Pulmonary artery endothelial cell (primary cell): Measurements from ENCODE around the gene FHL5. TPM values are rescaled to one million over a fixed set of nuclear protein-coding genes. Genes with fewer than 3 reads are reported as not detected.
"Not testable (repeated sequence)": the region's sequence is repeated elsewhere in the genome, so short reads cannot be mapped to it uniquely, and the experiment has no call there.

Source experiments
- DNase-seq: peaks from one replicate; pipeline ENCODE4 v3.0.0-alpha.2; 2011; ENCODE audit warnings: low read depth, low spot score
- total RNA-seq: library from RNA; depleted of rRNA; stranded (reverse); fragments of >200 nt; gene quantifications from 2 replicates; pipeline ENCODE4 v1.2.3, GENCODE V29; 2014

FHL5 gene
- total RNA-seq, result not detected in 2 replicates

- DNase-seq, result no peak
Observed at GRCh38 chr6:96562886-96563285, at the start of gene FHL5. Gene FHL5 (plus strand): TSS chr6:96563128. CDS start chr6:96603614, 40,486 bp downstream.

- no peak for DNase-seq
Observed at GRCh38 chr6:96520171-96521115, 42.5 kb upstream of the FHL5 start.

- no peak for DNase-seq
Observed at GRCh38 chr6:96521306-96521643, 41.7 kb upstream of the FHL5 start.

- peak; percentile 85 for DNase-seq
Observed at GRCh38 chr6:96521644-96522464, 41.1 kb upstream of the FHL5 start, which contains the start of gene UFL1. Gene UFL1 (plus strand): TSS chr6:96521806. CDS start chr6:96521874, 68 bp downstream.

GRCh38 chr6:96522465-96523009 lies 40.4 kb upstream of the FHL5 start:
- DNase-seq, result no peak

GRCh38 chr6:96528193-96528592 lies 34.7 kb upstream of the FHL5 start:
- no peak for DNase-seq

- no peak for DNase-seq
Observed at GRCh38 chr6:96532399-96532798, 30.5 kb upstream of the FHL5 start.

GRCh38 chr6:96537726-96538125 lies 25.2 kb upstream of the FHL5 start:
- no peak for DNase-seq

GRCh38 chr6:96542702-96543101 lies 20.2 kb upstream of the FHL5 start:
- DNase-seq, result no peak

- DNase-seq, result no peak
Observed at GRCh38 chr6:96545882-96546281, 17.0 kb upstream of the FHL5 start.

- no peak for DNase-seq
Observed at GRCh38 chr6:96547654-96548053, 15.3 kb upstream of the FHL5 start.

GRCh38 chr6:96554558-96554957 lies 8.4 kb upstream of the FHL5 start:
- DNase-seq, result no peak

GRCh38 chr6:96559740-96560139 lies 3.2 kb upstream of the FHL5 start:
- DNase-seq, result not testable (repeated sequence)

- no peak for DNase-seq
Observed at GRCh38 chr6:96563853-96564252, 925 bp downstream of the FHL5 start.

GRCh38 chr6:96570053-96570452 lies 7.1 kb downstream of the FHL5 start:
- no peak for DNase-seq

GRCh38 chr6:96571551-96571950 lies 8.6 kb downstream of the FHL5 start:
- no peak for DNase-seq

- no peak for DNase-seq
Observed at GRCh38 chr6:96575359-96575758, 12.4 kb downstream of the FHL5 start.

GRCh38 chr6:96576221-96576620 lies 13.3 kb downstream of the FHL5 start:
- DNase-seq, result no peak

GRCh38 chr6:96582021-96582420 lies 19.1 kb downstream of the FHL5 start:
- no peak for DNase-seq

- DNase-seq, result no peak
Observed at GRCh38 chr6:96582436-96582835, 19.5 kb downstream of the FHL5 start.

GRCh38 chr6:96604420-96604819 lies 41.5 kb downstream of the FHL5 start:
- no peak for DNase-seq

GRCh38 chr6:96608074-96608473 lies 45.1 kb downstream of the FHL5 start:
- DNase-seq, result no peak
